Measurements from ENCODE around the gene ASTN2. TPM values are rescaled to one million over a fixed set of nuclear protein-coding genes. Genes with fewer than 3 reads are reported as not detected.
A peak's percentile ranks its signal among the peaks of the same experiment; 100 is the strongest.

ASTN2 gene
- total RNA-seq, 2 experiments from 2014 or later = 1.7 to 4.2 TPM

GRCh38 chr9:116741742-116742141 lies 673.1 kb downstream of the ASTN2 start:
- intact Hi-C loops (cut with micrococcal nuclease; ENCODE audit: unreplicated experiment) = no loop called here
- no peaks in the 10 kb centered on the region for H3K79me2 ChIP-seq (ENCODE audit: insufficient read depth, low read depth, low read length)
- no peaks in the 10 kb centered on the region for H3K36me3 ChIP-seq (ENCODE audit: insufficient read depth, low read length)
- no peak overlapping the region for H3K4me3 ChIP-seq (ENCODE audit: low read depth, low read length, poor library complexity, severe bottlenecking)
- no peaks in the 10 kb centered on the region for H3K9me2 ChIP-seq (ENCODE audit: insufficient read depth, low read length)
- H3K4me1 ChIP-seq (ENCODE audit: insufficient read depth, low read length, poor library complexity, severe bottlenecking) = no peaks in the 10 kb centered on the region
- POLR2A ChIA-PET = no interaction called here
- H4K20me1 ChIP-seq (ENCODE audit: insufficient read depth, low read length) = no peaks in the 10 kb centered on the region
- H3K4me2 ChIP-seq (ENCODE audit: low read length) = no peak overlapping the region
- no peak overlapping the region for H2AFZ ChIP-seq (ENCODE audit: low read length)
- TF ChIP-seq EZH2phosphoT487 (IDR thresholded peaks at IDR 0.05; ENCODE audit: borderline replicate concordance, low read depth, low read length) = no peak
- TF ChIP-seq CTCF (conservative IDR thresholded peaks at IDR 0.05; ENCODE audit: low read length) = no peak
- CTCF ChIA-PET (ENCODE audit: unreplicated experiment) = no interaction called here
- no TSS peak for BruUV-seq (replicated peaks)
- DNase-seq (ENCODE audit: low spot score) = no peak
- no peak overlapping the region for H3K27ac ChIP-seq (ENCODE audit: low read depth, low read length, poor library complexity, severe bottlenecking)
- no peaks in the 10 kb centered on the region for H3K9me3 ChIP-seq (ENCODE audit: low read length)

- no peaks in the 10 kb centered on the region for H4K20me1 ChIP-seq (ENCODE audit: insufficient read depth, low read length)
- H3K36me3 ChIP-seq (ENCODE audit: insufficient read depth, low read length) = no peaks in the 10 kb centered on the region
- H3K9me3 ChIP-seq (ENCODE audit: low read length) = no peaks in the 10 kb centered on the region
- ChIA-PET POLR2A (no interaction called here), CTCF (ENCODE audit: unreplicated experiment) (interaction anchor here (1.0 kb wide), 1 partner anchor 23 kb away, joined by 3 read pairs; no protein-coding TSS in a partner anchor)
- TF ChIP-seq CTCF (conservative IDR thresholded peaks at IDR 0.05; ENCODE audit: low read length) (no peak), EZH2phosphoT487 (IDR thresholded peaks at IDR 0.05; ENCODE audit: borderline replicate concordance, low read depth, low read length) (no peak)
- no peaks in the 10 kb centered on the region for H3K79me2 ChIP-seq (ENCODE audit: insufficient read depth, low read depth, low read length)
- no peak overlapping the region for H3K4me2 ChIP-seq (ENCODE audit: low read length)
- intact Hi-C loops (cut with micrococcal nuclease; ENCODE audit: unreplicated experiment) = no loop called here
- no peak overlapping the region for H2AFZ ChIP-seq (ENCODE audit: low read length)
- no peak for DNase-seq (ENCODE audit: low spot score)
- no TSS peak for BruUV-seq (replicated peaks)
- no peaks in the 10 kb centered on the region for H3K9me2 ChIP-seq (ENCODE audit: insufficient read depth, low read length)
- H3K4me1 ChIP-seq (ENCODE audit: insufficient read depth, low read length, poor library complexity, severe bottlenecking) = no peaks in the 10 kb centered on the region
- no peak overlapping the region for H3K4me3 ChIP-seq (ENCODE audit: low read depth, low read length, poor library complexity, severe bottlenecking)
- H3K27ac ChIP-seq (ENCODE audit: low read depth, low read length, poor library complexity, severe bottlenecking) = no peak overlapping the region
Measured at GRCh38 chr9:116741086-116741740, 673.6 kb downstream of the ASTN2 start.

GRCh38 chr9:116737152-116737546 lies 677.7 kb downstream of the ASTN2 start:
- intact Hi-C loops (cut with micrococcal nuclease; ENCODE audit: unreplicated experiment) = loop anchor here (1.0 kb wide), 1 partner anchor 123 kb away; no protein-coding TSS in a partner anchor
- H3K4me2 ChIP-seq (ENCODE audit: low read length) = no peak overlapping the region
- 0 out of 2 replicates have a peak overlapping the region, but pooled peaks have one; percentile 12 for H2AFZ ChIP-seq (ENCODE audit: low read length)

More at GRCh38 chr9:116737152-116737546, 677.7 kb downstream of the ASTN2 start:
- Histone ChIP-seq H3K9me2 (ENCODE audit: insufficient read depth, low read length) (no peaks in the 10 kb centered on the region), H4K20me1 (ENCODE audit: insufficient read depth, low read length) (no peaks in the 10 kb centered on the region), H3K4me3 (ENCODE audit: low read depth, low read length, poor library complexity, severe bottlenecking) (no peak overlapping the region), H3K27ac (ENCODE audit: low read depth, low read length, poor library complexity, severe bottlenecking) (no peak overlapping the region), H3K9me3 (ENCODE audit: low read length) (no peaks in the 10 kb centered on the region), H3K79me2 (ENCODE audit: insufficient read depth, low read depth, low read length) (no peaks in the 10 kb centered on the region), H3K4me1 (ENCODE audit: insufficient read depth, low read length, poor library complexity, severe bottlenecking) (no peaks in the 10 kb centered on the region), H3K36me3 (ENCODE audit: insufficient read depth, low read length) (no peaks in the 10 kb centered on the region)
- peak; percentile 78 for DNase-seq (ENCODE audit: low spot score)
- ChIA-PET CTCF (ENCODE audit: unreplicated experiment) (interaction anchor here (1.0 to 5.0 kb wide), 3 partner anchors 27 to 123 kb away, joined by 3 to 29 read pairs (median 3); no protein-coding TSS in a partner anchor), POLR2A (interaction anchor here (0.8 kb wide), 1 partner anchor 25 kb away, joined by 3 read pairs; no protein-coding TSS in a partner anchor)
- peak; percentile 91 for TF ChIP-seq CTCF (conservative IDR thresholded peaks at IDR 0.05; ENCODE audit: low read length)
- TF ChIP-seq EZH2phosphoT487 (IDR thresholded peaks at IDR 0.05; ENCODE audit: borderline replicate concordance, low read depth, low read length) = no peak
- BruUV-seq (replicated peaks) = no TSS peak
